ENCODE measurements around the gene MDFI.

The MDFI gene

GRCh38 chr6:41682056-41682477, 43.8 kb downstream of the MDFI start:
- H3K4me3 ChIP-seq (ENCODE audit: low read depth, low read length): no peak overlapping the region
- TF ChIP-seq CTCF (IDR thresholded peaks at IDR 0.05; ENCODE audit: borderline replicate concordance, insufficient read depth, low read depth, low read length): peak; percentile 75

GRCh38 chr6:41682497-41683272, 44.4 kb downstream of the MDFI start:
- no peak overlapping the region for H3K4me3 ChIP-seq (ENCODE audit: low read depth, low read length)
- TF ChIP-seq CTCF (IDR thresholded peaks at IDR 0.05; ENCODE audit: borderline replicate concordance, insufficient read depth, low read depth, low read length): no peak

GRCh38 chr6:41683273-41683522, 44.9 kb downstream of the MDFI start:
- H3K4me3 ChIP-seq (ENCODE audit: low read depth, low read length): no peak overlapping the region

GRCh38 chr6:41683523-41684310, 45.4 kb downstream of the MDFI start:
- no peak overlapping the region for H3K4me3 ChIP-seq (ENCODE audit: low read depth, low read length)
- TF ChIP-seq CTCF (IDR thresholded peaks at IDR 0.05; ENCODE audit: borderline replicate concordance, insufficient read depth, low read depth, low read length): peak; percentile 93

More at GRCh38 chr6:41683273-41683522, 44.9 kb downstream of the MDFI start:
- no peak for TF ChIP-seq CTCF (IDR thresholded peaks at IDR 0.05; ENCODE audit: borderline replicate concordance, insufficient read depth, low read depth, low read length)

GRCh38 chr6:41684311-41685180, 46.3 kb downstream of the MDFI start:
- H3K4me3 ChIP-seq (ENCODE audit: low read depth, low read length): no peak overlapping the region
- TF ChIP-seq CTCF (IDR thresholded peaks at IDR 0.05; ENCODE audit: borderline replicate concordance, insufficient read depth, low read depth, low read length): no peak

GRCh38 chr6:41685641-41686380, 47.5 kb downstream of the MDFI start:
- TF ChIP-seq CTCF (IDR thresholded peaks at IDR 0.05; ENCODE audit: borderline replicate concordance, insufficient read depth, low read depth, low read length): no peak
- H3K4me3 ChIP-seq (ENCODE audit: low read depth, low read length): no peak overlapping the region

All from GM12875 (cell line).